ENCODE measurements around the gene TAF4B. TPM values are rescaled to one million over a fixed set of nuclear protein-coding genes. Genes with fewer than 3 reads are reported as not detected.

The TAF4B gene
- total RNA-seq, 1 donor from 2014 or later = 3.2 TPM

DNA sequence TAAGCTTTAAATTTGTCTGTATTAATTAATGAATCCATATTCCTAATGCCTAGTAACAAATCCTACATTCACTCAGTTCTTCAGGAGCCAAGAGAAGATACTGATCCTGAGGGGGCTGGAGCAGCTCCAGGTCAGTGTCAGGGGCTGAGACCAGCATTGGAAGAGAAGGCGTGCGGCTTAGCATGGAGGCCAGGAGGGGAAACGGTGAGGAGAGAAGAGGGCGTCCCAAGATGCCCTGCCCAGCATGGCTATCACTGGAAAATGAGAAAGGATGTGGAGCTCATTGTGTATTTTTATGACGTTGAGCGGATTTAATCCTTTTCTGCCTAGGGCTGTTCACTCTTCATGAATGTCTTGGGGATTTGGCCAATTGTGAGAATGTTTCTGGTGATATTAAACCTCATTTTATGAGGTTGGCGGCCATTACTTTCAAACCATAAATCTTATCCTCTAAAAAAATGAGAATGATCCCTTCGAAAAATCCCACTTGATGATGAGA lies 190.5 kb downstream of the TAF4B start:
- H3K36me3 ChIP-seq (ENCODE audit: insufficient read depth, low read length) = no peaks in the 10 kb centered on the region
- FAIRE-seq = no peak

DNA sequence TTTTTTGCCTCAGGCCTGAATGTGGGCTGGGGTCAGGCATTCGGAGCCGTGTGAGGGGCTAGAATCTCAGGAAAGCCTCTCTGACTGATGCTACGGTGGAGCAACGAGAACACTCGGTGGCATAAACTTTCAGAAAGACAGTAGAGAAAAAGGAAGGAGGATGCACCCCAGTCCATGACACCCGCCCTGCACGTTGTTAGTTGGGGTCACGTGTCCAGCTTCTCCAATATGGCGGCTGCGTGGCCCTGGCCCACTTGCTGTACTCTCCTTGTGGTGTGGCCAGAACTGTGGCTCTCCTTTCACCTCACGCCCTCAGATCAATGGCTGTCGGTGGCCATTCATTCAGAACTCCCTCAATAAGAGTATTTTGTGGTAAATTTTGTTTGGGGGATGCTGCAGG lies 190.9 kb downstream of the TAF4B start:
- no peaks in the 10 kb centered on the region for H3K36me3 ChIP-seq (ENCODE audit: insufficient read depth, low read length)
- no peaks in the 10 kb centered on the region for H4K20me1 ChIP-seq (ENCODE audit: insufficient read depth, low read length)
- no peak overlapping the region for H3K9ac ChIP-seq (ENCODE audit: low read length)
- Mint-ChIP-seq H3K36me3 (ENCODE audit: low read depth, unreplicated experiment) (no peaks in the 10 kb centered on the region), H3K4me3 (ENCODE audit: unreplicated experiment) (no peak overlapping the region), H3K27me3 (ENCODE audit: low read depth, unreplicated experiment) (peaks cover 2% of the 10 kb centered on the region), H3K4me1 (ENCODE audit: low read depth, unreplicated experiment) (no peaks in the 10 kb centered on the region), H3K9me3 (ENCODE audit: unreplicated experiment) (no peaks in the 10 kb centered on the region), H3K27ac (ENCODE audit: unreplicated experiment) (no peak overlapping the region)
- H3K4me3 ChIP-seq (ENCODE audit: insufficient read depth, low read depth, low read length) = no peak overlapping the region
- H3K4me1 ChIP-seq (ENCODE audit: insufficient read depth, low read length) = no peaks in the 10 kb centered on the region
- H2AFZ ChIP-seq (ENCODE audit: low read depth, low read length) = no peak overlapping the region
- no peak for FAIRE-seq
- no peaks in the 10 kb centered on the region for H3K27me3 ChIP-seq (ENCODE audit: insufficient read depth, low read length)
- DNase-seq (ENCODE audit: low read depth) = no peak
- no peak for TF ChIP-seq EZH2 (IDR thresholded peaks at IDR 0.05; ENCODE audit: insufficient read depth, low read length)
- TF ChIP-seq, protein P1, sequence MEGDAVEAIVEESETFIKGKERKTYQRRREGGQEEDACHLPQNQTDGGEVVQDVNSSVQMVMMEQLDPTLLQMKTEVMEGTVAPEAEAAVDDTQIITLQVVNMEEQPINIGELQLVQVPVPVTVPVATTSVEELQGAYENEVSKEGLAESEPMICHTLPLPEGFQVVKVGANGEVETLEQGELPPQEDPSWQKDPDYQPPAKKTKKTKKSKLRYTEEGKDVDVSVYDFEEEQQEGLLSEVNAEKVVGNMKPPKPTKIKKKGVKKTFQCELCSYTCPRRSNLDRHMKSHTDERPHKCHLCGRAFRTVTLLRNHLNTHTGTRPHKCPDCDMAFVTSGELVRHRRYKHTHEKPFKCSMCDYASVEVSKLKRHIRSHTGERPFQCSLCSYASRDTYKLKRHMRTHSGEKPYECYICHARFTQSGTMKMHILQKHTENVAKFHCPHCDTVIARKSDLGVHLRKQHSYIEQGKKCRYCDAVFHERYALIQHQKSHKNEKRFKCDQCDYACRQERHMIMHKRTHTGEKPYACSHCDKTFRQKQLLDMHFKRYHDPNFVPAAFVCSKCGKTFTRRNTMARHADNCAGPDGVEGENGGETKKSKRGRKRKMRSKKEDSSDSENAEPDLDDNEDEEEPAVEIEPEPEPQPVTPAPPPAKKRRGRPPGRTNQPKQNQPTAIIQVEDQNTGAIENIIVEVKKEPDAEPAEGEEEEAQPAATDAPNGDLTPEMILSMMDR (IDR thresholded peaks at IDR 0.05; ENCODE audit: insufficient read depth, low read depth, low read length) = no peak
- H3K4me2 ChIP-seq (ENCODE audit: low read length) = no peak overlapping the region
- no peak overlapping the region for H3K27ac ChIP-seq (ENCODE audit: low read depth, low read length)
- no peaks in the 10 kb centered on the region for H3K79me2 ChIP-seq (ENCODE audit: insufficient read depth, low read length)
- H3K9me3 ChIP-seq (ENCODE audit: insufficient read depth, low read depth, low read length) = no peaks in the 10 kb centered on the region

More for the DNA sequence above, 190.5 kb downstream of the TAF4B start:
- H3K4me2 ChIP-seq (ENCODE audit: low read length) = no peak overlapping the region
- TF ChIP-seq, protein P1 (IDR thresholded peaks at IDR 0.05; ENCODE audit: insufficient read depth, low read depth, low read length) = no peak
- no peak for TF ChIP-seq EZH2 (IDR thresholded peaks at IDR 0.05; ENCODE audit: insufficient read depth, low read length)
- no peaks in the 10 kb centered on the region for H3K9me3 ChIP-seq (ENCODE audit: insufficient read depth, low read depth, low read length)
- H4K20me1 ChIP-seq (ENCODE audit: insufficient read depth, low read length) = no peaks in the 10 kb centered on the region
- H3K4me1 ChIP-seq (ENCODE audit: insufficient read depth, low read length) = no peaks in the 10 kb centered on the region
- H3K9me3 Mint-ChIP-seq (ENCODE audit: unreplicated experiment) = no peaks in the 10 kb centered on the region
- no peaks in the 10 kb centered on the region for H3K79me2 ChIP-seq (ENCODE audit: insufficient read depth, low read length)
- no peaks in the 10 kb centered on the region for H3K4me1 Mint-ChIP-seq (ENCODE audit: low read depth, unreplicated experiment)
- H3K27me3 ChIP-seq (ENCODE audit: insufficient read depth, low read length) = no peaks in the 10 kb centered on the region
- no peak for DNase-seq (ENCODE audit: low read depth)
- H3K27ac ChIP-seq (ENCODE audit: low read depth, low read length) = no peak overlapping the region
- H3K36me3 Mint-ChIP-seq (ENCODE audit: low read depth, unreplicated experiment) = no peaks in the 10 kb centered on the region
- H3K27me3 Mint-ChIP-seq (ENCODE audit: low read depth, unreplicated experiment) = no peaks in the 10 kb centered on the region
- no peak overlapping the region for H3K4me3 Mint-ChIP-seq (ENCODE audit: unreplicated experiment)
- H3K27ac Mint-ChIP-seq (ENCODE audit: unreplicated experiment) = no peak overlapping the region
- no peak overlapping the region for H3K9ac ChIP-seq (ENCODE audit: low read length)
- no peak overlapping the region for H2AFZ ChIP-seq (ENCODE audit: low read depth, low read length)
- H3K4me3 ChIP-seq (ENCODE audit: insufficient read depth, low read depth, low read length) = no peak overlapping the region

DNA sequence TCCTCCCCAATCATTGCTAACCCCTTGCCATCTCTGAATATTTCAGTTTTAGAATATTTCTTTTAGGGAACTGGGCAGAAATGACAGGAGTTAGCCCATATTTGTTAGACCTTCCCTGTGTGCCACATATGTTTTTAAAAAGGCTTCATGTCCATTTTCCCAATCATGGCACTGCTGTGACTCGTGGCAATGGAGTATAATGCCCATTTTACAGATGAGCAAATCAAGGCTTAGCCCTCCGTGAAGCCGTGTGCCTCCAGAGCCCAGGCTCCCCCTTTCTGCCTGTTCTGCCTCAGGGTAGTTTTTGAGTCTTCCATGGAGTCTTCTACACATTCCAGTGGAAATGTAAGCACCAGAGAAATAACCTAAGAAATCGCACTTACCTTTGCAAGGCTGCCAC lies 192.0 kb downstream of the TAF4B start:
- Histone ChIP-seq H3K27ac (ENCODE audit: low read depth, low read length) (no peak overlapping the region), H3K9ac (ENCODE audit: low read length) (no peak overlapping the region), H3K9me3 (ENCODE audit: insufficient read depth, low read depth, low read length) (no peaks in the 10 kb centered on the region), H4K20me1 (ENCODE audit: insufficient read depth, low read length) (no peaks in the 10 kb centered on the region), H3K79me2 (ENCODE audit: insufficient read depth, low read length) (no peaks in the 10 kb centered on the region), H3K4me2 (ENCODE audit: low read length) (no peak overlapping the region), H3K27me3 (ENCODE audit: insufficient read depth, low read length) (no peaks in the 10 kb centered on the region), H3K36me3 (ENCODE audit: insufficient read depth, low read length) (no peaks in the 10 kb centered on the region), H3K4me1 (ENCODE audit: insufficient read depth, low read length) (no peaks in the 10 kb centered on the region), H3K4me3 (ENCODE audit: insufficient read depth, low read depth, low read length) (no peak overlapping the region), H2AFZ (ENCODE audit: low read depth, low read length) (no peak overlapping the region)
- no peak overlapping the region for H3K4me3 Mint-ChIP-seq (ENCODE audit: unreplicated experiment)
- FAIRE-seq = no peak
- no peaks in the 10 kb centered on the region for H3K36me3 Mint-ChIP-seq (ENCODE audit: low read depth, unreplicated experiment)
- H3K27me3 Mint-ChIP-seq (ENCODE audit: low read depth, unreplicated experiment) = peaks cover 12% of the 10 kb centered on the region
- no peaks in the 10 kb centered on the region for H3K4me1 Mint-ChIP-seq (ENCODE audit: low read depth, unreplicated experiment)
- TF ChIP-seq EZH2 (IDR thresholded peaks at IDR 0.05; ENCODE audit: insufficient read depth, low read length) = no peak
- TF ChIP-seq, protein P1 (IDR thresholded peaks at IDR 0.05; ENCODE audit: insufficient read depth, low read depth, low read length) = no peak
- no peak overlapping the region for H3K27ac Mint-ChIP-seq (ENCODE audit: unreplicated experiment)
- H3K9me3 Mint-ChIP-seq (ENCODE audit: unreplicated experiment) = no peaks in the 10 kb centered on the region
- DNase-seq (ENCODE audit: low read depth) = no peak
